Fibroblast of lung (primary cell): ENCODE data around the gene PIK3CA. TPM values are rescaled to one million over a fixed set of nuclear protein-coding genes. Genes with fewer than 3 reads are reported as not detected.

Source experiments
- DNase-seq, 2 donors: peaks; one replicate each; pipeline versions ENCODE4 v3.0.0 to v3.0.0-alpha.2; 2010; ENCODE audit warnings: low read depth in 2 of 2
- H2AFZ ChIP-seq: 2 replicates; pipeline ENCODE4 v1.5.1; 2012; ENCODE audit warnings: low read length, control low read depth, inconsistent platforms
- H3K27ac ChIP-seq: 2 replicates; pipeline ENCODE4 v1.5.1; 2011; ENCODE audit warnings: low read length, control low read depth; ENCODE audit not compliant: insufficient read depth
- H3K27me3 ChIP-seq: 2 replicates; pipeline ENCODE4 v1.5.1; 2011; ENCODE audit warnings: mild to moderate bottlenecking, low read length; ENCODE audit not compliant: control insufficient read depth, insufficient read depth
- H3K36me3 ChIP-seq: 2 replicates; pipeline ENCODE4 v1.5.1; 2011; ENCODE audit warnings: low read length; ENCODE audit not compliant: control insufficient read depth, insufficient read depth
- H3K4me1 ChIP-seq: 2 replicates; pipeline ENCODE4 v1.5.1; 2011; ENCODE audit warnings: low read length; ENCODE audit not compliant: control insufficient read depth, insufficient read depth; ENCODE audit errors: extremely low read depth
- H3K4me2 ChIP-seq: 2 replicates; pipeline ENCODE4 v1.5.1; 2011; ENCODE audit warnings: low read length, control low read depth; ENCODE audit not compliant: insufficient read depth; ENCODE audit errors: extremely low read depth
- H3K4me3 ChIP-seq, 4 experiments: fragments of 200-600 bp in 1 of 4; sonication (generic) in 1 of 4; replicated peaks in 1 of 4; 2 replicates each; pipeline ENCODE4 v1.5.1; 2011 to 2016; ENCODE audit warnings: low read length in 4 of 4, low read depth in 3 of 4, mild to moderate bottlenecking in 3 of 4, control low read depth in 2 of 4, inconsistent platforms in 1 of 4, mixed read lengths in 1 of 4; ENCODE audit not compliant: insufficient read depth in 1 of 4; ENCODE audit errors: control extremely low read depth in 1 of 4
- H3K79me2 ChIP-seq: 2 replicates; pipeline ENCODE4 v1.5.1; 2012; ENCODE audit warnings: mild to moderate bottlenecking, low read length, inconsistent platforms; ENCODE audit not compliant: control insufficient read depth, insufficient read depth
- H3K9ac ChIP-seq: 2 replicates; pipeline ENCODE4 v1.5.1; 2011; ENCODE audit warnings: mild to moderate bottlenecking, low read length, control low read depth; ENCODE audit not compliant: insufficient read depth
- H3K9me3 ChIP-seq: 2 replicates; pipeline ENCODE4 v1.5.1; 2012; ENCODE audit warnings: low read depth, low read length; ENCODE audit not compliant: control insufficient read depth, insufficient read depth
- H4K20me1 ChIP-seq: 2 replicates; pipeline ENCODE4 v1.5.1; 2011; ENCODE audit warnings: low read length; ENCODE audit not compliant: control insufficient read depth, insufficient read depth; ENCODE audit errors: extremely low read depth
- EZH2 ChIP-seq: IDR thresholded peaks from 2 replicates; pipeline ENCODE4 v1.5.1; 2012; ENCODE audit warnings: low read length, control low read depth, mild to moderate bottlenecking; ENCODE audit errors: missing control alignments
- polyA plus RNA-seq, 2 donors: library from polyadenylated mRNA; depleted of rRNA in 1 of 2; stranded (reverse) in 1 of 2; unstranded in 1 of 2; fragments of >200 nt; gene quantifications; 2 replicates each; pipeline ENCODE4 v1.2.1, GENCODE V29; 2011 to 2012; ENCODE audit warnings: missing spikeins in 1 of 2
- total RNA-seq: library from RNA; depleted of rRNA; stranded (reverse); fragments of >200 nt; gene quantifications from 2 replicates; pipeline ENCODE4 v1.2.1, GENCODE V29; 2014
- TF ChIP-seq, protein P1 (sequence below), 2 donors: IDR thresholded peaks in 1 of 2; conservative IDR thresholded peaks in 1 of 2; 1 replicate in 1 of 2; 2 replicates in 1 of 2; pipeline ENCODE4 v1.5.1; 2011 to 2012; ENCODE audit warnings: low read length in 2 of 2, control low read depth in 1 of 2, inconsistent platforms in 1 of 2, low read depth in 1 of 2, mild to moderate bottlenecking in 1 of 2

PIK3CA gene
- total and polyA plus RNA-seq, 2 donors (not counting 1 experiment from before 2014, with no cell fraction given): 20.8 to 28.9 TPM

DNA sequence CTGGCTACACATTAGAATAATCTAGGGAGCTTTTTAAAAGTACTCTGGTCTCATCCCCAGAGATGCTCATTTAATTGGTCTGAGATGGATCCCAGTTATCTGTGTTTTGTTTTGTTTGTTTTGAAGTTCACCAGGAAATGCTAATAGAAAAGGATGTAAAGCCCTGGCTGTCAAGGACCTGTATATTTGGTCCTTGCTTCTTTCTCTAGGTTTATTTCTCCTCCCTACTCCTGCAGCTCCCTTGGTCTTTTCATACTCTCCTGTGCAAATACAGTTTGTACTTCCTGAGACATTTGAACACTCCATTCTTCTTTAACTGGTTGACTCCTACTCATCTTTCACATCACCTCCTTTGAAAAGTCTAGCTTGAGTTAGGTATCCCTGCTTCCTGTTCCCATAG lies 3.3 kb downstream of the PIK3CA start:
- peaks cover 68% of the 10 kb centered on the region for H3K79me2 ChIP-seq
- peaks cover 2% of the 10 kb centered on the region for H3K4me1 ChIP-seq
- H3K9me3 ChIP-seq: no peaks in the 10 kb centered on the region
- no peak overlapping the region for H3K4me2 ChIP-seq
- H2AFZ ChIP-seq: no peak overlapping the region
- H3K4me3 ChIP-seq: no peak overlapping the region
- no peaks in the 10 kb centered on the region for H3K36me3 ChIP-seq
- no peak overlapping the region for H3K9ac ChIP-seq
- no peaks in the 10 kb centered on the region for H4K20me1 ChIP-seq
- TF ChIP-seq, protein P1, sequence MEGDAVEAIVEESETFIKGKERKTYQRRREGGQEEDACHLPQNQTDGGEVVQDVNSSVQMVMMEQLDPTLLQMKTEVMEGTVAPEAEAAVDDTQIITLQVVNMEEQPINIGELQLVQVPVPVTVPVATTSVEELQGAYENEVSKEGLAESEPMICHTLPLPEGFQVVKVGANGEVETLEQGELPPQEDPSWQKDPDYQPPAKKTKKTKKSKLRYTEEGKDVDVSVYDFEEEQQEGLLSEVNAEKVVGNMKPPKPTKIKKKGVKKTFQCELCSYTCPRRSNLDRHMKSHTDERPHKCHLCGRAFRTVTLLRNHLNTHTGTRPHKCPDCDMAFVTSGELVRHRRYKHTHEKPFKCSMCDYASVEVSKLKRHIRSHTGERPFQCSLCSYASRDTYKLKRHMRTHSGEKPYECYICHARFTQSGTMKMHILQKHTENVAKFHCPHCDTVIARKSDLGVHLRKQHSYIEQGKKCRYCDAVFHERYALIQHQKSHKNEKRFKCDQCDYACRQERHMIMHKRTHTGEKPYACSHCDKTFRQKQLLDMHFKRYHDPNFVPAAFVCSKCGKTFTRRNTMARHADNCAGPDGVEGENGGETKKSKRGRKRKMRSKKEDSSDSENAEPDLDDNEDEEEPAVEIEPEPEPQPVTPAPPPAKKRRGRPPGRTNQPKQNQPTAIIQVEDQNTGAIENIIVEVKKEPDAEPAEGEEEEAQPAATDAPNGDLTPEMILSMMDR (conservative IDR thresholded peaks at IDR 0.05 in 1 of 2, IDR thresholded peaks at IDR 0.05 in 1 of 2; ENCODE audit: low read depth in 1 of 2, low read length in 2 of 2): no peak
- no peak for TF ChIP-seq EZH2
- no peaks in the 10 kb centered on the region for H3K27me3 ChIP-seq
- H3K27ac ChIP-seq: no peak overlapping the region
- no peak for DNase-seq

DNA sequence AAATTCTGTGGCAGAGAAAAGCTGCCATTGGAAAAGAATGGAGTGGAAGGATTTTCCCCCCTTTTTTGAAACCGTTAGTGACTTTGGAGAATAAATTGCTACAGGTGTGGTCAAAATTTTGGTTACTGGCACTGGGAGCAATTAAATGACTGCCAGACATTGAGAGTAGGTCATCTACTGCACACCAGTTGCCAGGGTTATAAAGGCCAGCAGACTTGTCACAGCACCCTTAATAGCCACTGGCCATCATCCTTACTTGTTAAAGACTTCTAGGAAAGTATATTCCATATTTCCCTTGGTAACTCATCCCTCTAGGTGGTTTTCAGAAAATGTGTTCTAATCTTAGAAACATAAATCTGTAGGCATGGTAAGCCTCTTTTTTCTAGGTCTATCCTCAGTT lies 8.0 kb downstream of the PIK3CA start:
- DNase-seq: no peak

GRCh38 chr3:179156775-179157174 lies 8.6 kb downstream of the PIK3CA start:
- Histone ChIP-seq H3K9ac (no peak overlapping the region), H3K9me3 (no peaks in the 10 kb centered on the region), H3K4me2 (no peak overlapping the region), H2AFZ (no peak overlapping the region), H3K4me3 (no peak overlapping the region), H3K4me1 (no peaks in the 10 kb centered on the region), H3K79me2 (peaks cover 67% of the 10 kb centered on the region), H3K27ac (no peak overlapping the region), H3K36me3 (no peaks in the 10 kb centered on the region), H3K27me3 (no peaks in the 10 kb centered on the region), H4K20me1 (no peaks in the 10 kb centered on the region)
- no peak for DNase-seq
- TF ChIP-seq, protein P1 (conservative IDR thresholded peaks at IDR 0.05 in 1 of 2, IDR thresholded peaks at IDR 0.05 in 1 of 2; ENCODE audit: low read depth in 1 of 2, low read length in 2 of 2): no peak
- TF ChIP-seq EZH2: no peak

More for the DNA sequence above, 8.0 kb downstream of the PIK3CA start:
- Histone ChIP-seq H3K9me3 (no peaks in the 10 kb centered on the region), H3K4me3 (no peak overlapping the region), H3K27ac (no peak overlapping the region), H3K27me3 (no peaks in the 10 kb centered on the region), H2AFZ (no peak overlapping the region), H3K79me2 (peaks cover 73% of the 10 kb centered on the region), H3K36me3 (no peaks in the 10 kb centered on the region), H4K20me1 (no peaks in the 10 kb centered on the region), H3K4me2 (no peak overlapping the region), H3K4me1 (no peaks in the 10 kb centered on the region), H3K9ac (no peak overlapping the region)
- TF ChIP-seq EZH2: no peak
